Rectal smooth muscle tissue (tissue), 1 donor: ENCODE measurements around the gene RFT1.
"Not testable (repeated sequence)": the region's sequence is repeated elsewhere in the genome, so short reads cannot be mapped to it uniquely, and the experiment has no call there.

Experiments used
- H3K27ac ChIP-seq: one replicate; pipeline ENCODE4 v1.7.0; 2013; ENCODE audit warnings: low read depth, low read length, inconsistent platforms
- H3K27me3 ChIP-seq: one replicate; pipeline ENCODE4 v1.7.0; 2013; ENCODE audit warnings: low read length; ENCODE audit not compliant: control insufficient read depth, insufficient read depth
- H3K36me3 ChIP-seq: one replicate; pipeline ENCODE4 v1.7.0; 2013; ENCODE audit warnings: low read length; ENCODE audit not compliant: control insufficient read depth, insufficient read depth
- H3K4me1 ChIP-seq: one replicate; pipeline ENCODE4 v1.7.0; 2013; ENCODE audit warnings: low read length; ENCODE audit not compliant: control insufficient read depth, insufficient read depth
- H3K4me3 ChIP-seq: one replicate; pipeline ENCODE4 v1.7.0; 2013; ENCODE audit warnings: low read length
- H3K9ac ChIP-seq: one replicate; pipeline ENCODE4 v1.7.0; 2013; ENCODE audit warnings: low read length

Gene RFT1

DNA sequence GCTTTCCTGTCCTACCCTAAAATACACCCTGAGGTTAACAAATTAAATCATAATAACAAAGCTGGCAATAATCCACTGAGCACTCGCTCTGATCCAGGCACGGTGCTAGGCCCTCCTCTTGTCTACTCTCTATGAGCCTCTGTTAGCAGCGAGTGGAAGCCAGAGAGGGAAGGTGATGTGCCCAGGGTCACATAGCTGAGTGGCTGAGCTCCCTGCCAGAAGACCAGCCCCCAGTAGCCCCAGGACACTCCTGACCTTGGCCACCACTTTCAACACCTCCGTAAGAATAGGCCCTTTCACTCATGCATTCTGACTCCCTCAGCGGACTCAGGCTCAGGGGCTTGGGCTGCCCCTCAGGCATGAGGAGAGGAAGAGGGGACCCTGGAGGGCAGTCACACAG, 21.2 kb upstream of the RFT1 start:
- H3K9ac ChIP-seq, result no peak overlapping the region
- H3K4me3 ChIP-seq, result no peak overlapping the region
- H3K27me3 ChIP-seq, result no peaks in the 10 kb centered on the region
- no peaks in the 10 kb centered on the region for H3K36me3 ChIP-seq
- no peak overlapping the region for H3K27ac ChIP-seq
- H3K4me1 ChIP-seq, result no peaks in the 10 kb centered on the region

GRCh38 chr3:53151086-53151438, 20.8 kb upstream of the RFT1 start:
- H3K27ac ChIP-seq, H3K4me1 ChIP-seq, H3K4me3 ChIP-seq, H3K27me3 ChIP-seq, H3K9ac ChIP-seq, H3K36me3 ChIP-seq: not testable (repeated sequence)

GRCh38 chr3:53150247-53151085, 20.2 kb upstream of the RFT1 start:
- Histone ChIP-seq H3K36me3 (no peaks in the 10 kb centered on the region), H3K27ac (no peak overlapping the region), H3K4me1 (no peaks in the 10 kb centered on the region)

GRCh38 chr3:53149699-53150098, 19.5 kb upstream of the RFT1 start:
- no peak overlapping the region for H3K9ac ChIP-seq
- H3K4me1 ChIP-seq, result no peaks in the 10 kb centered on the region

More at GRCh38 chr3:53150247-53151085, 20.2 kb upstream of the RFT1 start:
- no peak overlapping the region for H3K4me3 ChIP-seq
- no peaks in the 10 kb centered on the region for H3K27me3 ChIP-seq
- H3K9ac ChIP-seq, result no peak overlapping the region

DNA sequence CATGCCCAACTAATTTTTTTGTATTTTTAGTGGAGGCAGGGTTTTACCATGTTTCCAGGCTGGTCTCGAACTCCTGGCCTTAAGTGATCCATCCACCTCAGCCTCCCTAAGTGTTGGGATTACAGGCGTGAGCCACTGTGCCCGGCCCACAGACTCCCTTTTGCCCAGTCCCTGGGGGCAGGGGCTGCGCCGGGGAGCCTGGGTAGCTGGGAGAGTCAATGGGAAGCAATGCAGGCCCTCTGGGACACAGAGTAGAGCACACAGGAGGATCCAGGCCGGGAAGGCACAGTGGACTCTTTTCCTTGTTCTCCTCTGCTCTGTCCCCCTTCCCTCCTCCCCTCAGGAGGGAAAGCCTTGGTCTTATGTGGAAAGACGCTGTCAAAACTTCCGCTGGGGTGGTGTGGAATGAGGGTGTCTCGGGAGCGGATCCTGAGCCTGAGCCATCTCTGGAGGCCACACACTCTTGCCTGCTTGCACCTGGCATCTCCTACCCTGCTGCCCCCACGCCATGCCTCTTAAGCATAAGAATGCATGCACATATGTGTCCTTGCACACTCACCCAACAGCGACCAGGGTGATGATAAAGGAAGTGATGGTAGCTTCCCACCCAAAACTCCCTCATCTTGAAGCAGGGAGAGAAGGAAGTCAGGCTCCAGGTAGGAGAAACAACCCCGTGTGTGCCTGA, 18.9 kb upstream of the RFT1 start:
- H3K36me3 ChIP-seq, result no peaks in the 10 kb centered on the region
- H3K4me1 ChIP-seq, result no peaks in the 10 kb centered on the region

More at GRCh38 chr3:53149699-53150098, 19.5 kb upstream of the RFT1 start:
- no peak overlapping the region for H3K27ac ChIP-seq
- no peaks in the 10 kb centered on the region for H3K36me3 ChIP-seq
- H3K4me3 ChIP-seq, result no peak overlapping the region
- no peaks in the 10 kb centered on the region for H3K27me3 ChIP-seq

DNA sequence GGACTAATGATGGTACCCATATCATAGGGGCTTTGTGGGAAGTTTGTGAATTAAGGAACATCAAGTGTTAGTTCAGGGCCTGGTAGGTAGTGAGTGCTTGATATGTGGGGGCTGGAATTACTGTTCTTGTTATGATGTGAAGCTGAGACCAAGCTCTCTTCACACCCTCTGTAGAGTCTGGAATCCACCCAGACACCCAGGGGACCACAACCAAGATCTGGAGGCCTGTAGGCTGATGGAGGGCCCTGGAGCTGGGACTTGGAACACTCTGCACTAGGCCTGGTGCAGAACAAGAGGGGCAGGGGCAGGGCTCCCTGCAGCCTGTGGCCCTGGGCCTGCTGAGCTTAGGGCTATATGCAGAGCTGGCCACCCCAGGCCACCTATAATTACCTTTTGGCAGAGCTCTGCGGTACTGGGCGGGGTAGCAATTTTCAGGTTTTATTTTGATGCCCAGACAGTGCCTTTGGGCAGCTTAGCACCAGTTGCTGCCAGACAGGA, 17.7 kb upstream of the RFT1 start:
- Histone ChIP-seq H3K4me3 (no peak overlapping the region), H3K36me3 (no peaks in the 10 kb centered on the region), H3K27ac (no peak overlapping the region), H3K9ac (no peak overlapping the region), H3K4me1 (no peaks in the 10 kb centered on the region), H3K27me3 (no peaks in the 10 kb centered on the region)

More for the DNA sequence above, 18.9 kb upstream of the RFT1 start:
- Histone ChIP-seq H3K27ac (no peak overlapping the region), H3K9ac (no peak overlapping the region), H3K4me3 (no peak overlapping the region), H3K27me3 (no peaks in the 10 kb centered on the region)

DNA sequence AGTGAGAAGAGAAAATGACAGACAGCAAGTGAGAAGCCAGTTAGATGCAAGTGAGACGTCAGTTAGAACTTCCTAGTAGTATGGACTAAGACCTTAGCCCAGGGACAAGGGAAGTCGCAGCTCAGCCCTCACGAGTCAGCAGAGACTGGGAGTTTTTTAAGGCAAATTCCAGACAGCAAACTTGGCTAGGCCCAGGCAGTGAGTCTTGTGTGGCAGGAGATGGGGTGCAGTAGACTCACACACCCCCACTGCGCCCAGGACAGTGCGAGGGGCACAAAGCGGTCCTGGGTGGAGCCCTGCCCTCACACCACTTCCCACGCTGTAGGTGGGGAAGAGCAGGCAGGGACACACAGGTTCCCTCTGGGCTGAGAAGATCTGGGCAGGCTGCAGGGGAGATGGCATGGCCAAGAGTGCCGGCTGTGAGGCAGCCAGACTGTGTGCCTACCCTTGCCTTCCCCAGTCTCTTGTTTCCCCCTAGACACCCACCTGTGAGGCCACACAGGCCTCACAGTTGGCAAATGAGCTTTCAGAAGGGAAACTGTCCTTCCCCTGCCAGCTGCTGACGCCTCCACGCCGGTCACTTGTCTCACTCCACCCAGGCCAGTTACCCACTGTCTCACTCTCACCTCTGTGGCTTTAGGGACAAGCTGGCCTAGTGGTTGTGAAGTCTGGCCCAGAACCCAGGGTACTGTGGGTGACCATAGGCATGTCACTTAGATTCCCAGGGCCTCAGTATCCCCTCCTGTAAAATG, 17.1 kb upstream of the RFT1 start:
- Histone ChIP-seq H3K27ac (no peak overlapping the region), H3K9ac (no peak overlapping the region), H3K27me3 (no peaks in the 10 kb centered on the region), H3K36me3 (no peaks in the 10 kb centered on the region), H3K4me1 (no peaks in the 10 kb centered on the region), H3K4me3 (no peak overlapping the region)

GRCh38 chr3:53146319-53146891, 16.2 kb upstream of the RFT1 start:
- Histone ChIP-seq H3K4me3 (no peak overlapping the region), H3K9ac (no peak overlapping the region), H3K4me1 (no peaks in the 10 kb centered on the region), H3K27ac (no peak overlapping the region), H3K27me3 (no peaks in the 10 kb centered on the region), H3K36me3 (no peaks in the 10 kb centered on the region)

GRCh38 chr3:53145713-53146080, 15.5 kb upstream of the RFT1 start:
- no peak overlapping the region for H3K9ac ChIP-seq
- no peak overlapping the region for H3K27ac ChIP-seq
- no peaks in the 10 kb centered on the region for H3K27me3 ChIP-seq
- no peaks in the 10 kb centered on the region for H3K36me3 ChIP-seq
- no peaks in the 10 kb centered on the region for H3K4me1 ChIP-seq
- H3K4me3 ChIP-seq, result no peak overlapping the region

GRCh38 chr3:53144862-53145712, 14.9 kb upstream of the RFT1 start:
- Histone ChIP-seq H3K4me1 (no peaks in the 10 kb centered on the region), H3K27ac (no peak overlapping the region), H3K36me3 (no peaks in the 10 kb centered on the region), H3K27me3 (no peaks in the 10 kb centered on the region), H3K9ac (no peak overlapping the region), H3K4me3 (no peak overlapping the region)

DNA sequence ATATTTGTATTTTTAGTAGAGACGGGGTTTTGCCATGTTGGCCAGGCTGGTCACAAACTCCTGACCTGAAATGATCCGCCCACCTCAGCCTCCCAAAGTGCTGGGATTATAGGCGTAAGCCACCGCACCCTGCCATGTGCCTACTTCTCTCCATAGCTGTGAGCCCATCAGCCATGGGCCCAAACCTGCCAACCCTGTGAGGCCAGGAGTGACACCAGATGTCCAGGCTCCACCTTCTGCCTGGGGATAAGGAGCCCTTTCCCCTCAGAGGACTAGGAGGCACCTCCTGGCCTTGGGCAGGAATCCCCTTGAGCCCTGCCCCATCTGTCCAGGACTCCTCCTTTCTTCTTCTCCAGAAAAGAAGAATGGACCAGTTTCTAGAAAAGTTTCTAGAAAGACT, 14.2 kb upstream of the RFT1 start:
- no peak overlapping the region for H3K9ac ChIP-seq
- H3K27ac ChIP-seq, result no peak overlapping the region
- no peak overlapping the region for H3K4me3 ChIP-seq
- H3K27me3 ChIP-seq, result no peaks in the 10 kb centered on the region
- no peaks in the 10 kb centered on the region for H3K36me3 ChIP-seq
- no peaks in the 10 kb centered on the region for H3K4me1 ChIP-seq
